Measurements from ENCODE around the gene PCNX2.
"Not testable (repeated sequence)": the region's sequence is repeated elsewhere in the genome, so short reads cannot be mapped to it uniquely, and the experiment has no call there.

Gene PCNX2

DNA sequence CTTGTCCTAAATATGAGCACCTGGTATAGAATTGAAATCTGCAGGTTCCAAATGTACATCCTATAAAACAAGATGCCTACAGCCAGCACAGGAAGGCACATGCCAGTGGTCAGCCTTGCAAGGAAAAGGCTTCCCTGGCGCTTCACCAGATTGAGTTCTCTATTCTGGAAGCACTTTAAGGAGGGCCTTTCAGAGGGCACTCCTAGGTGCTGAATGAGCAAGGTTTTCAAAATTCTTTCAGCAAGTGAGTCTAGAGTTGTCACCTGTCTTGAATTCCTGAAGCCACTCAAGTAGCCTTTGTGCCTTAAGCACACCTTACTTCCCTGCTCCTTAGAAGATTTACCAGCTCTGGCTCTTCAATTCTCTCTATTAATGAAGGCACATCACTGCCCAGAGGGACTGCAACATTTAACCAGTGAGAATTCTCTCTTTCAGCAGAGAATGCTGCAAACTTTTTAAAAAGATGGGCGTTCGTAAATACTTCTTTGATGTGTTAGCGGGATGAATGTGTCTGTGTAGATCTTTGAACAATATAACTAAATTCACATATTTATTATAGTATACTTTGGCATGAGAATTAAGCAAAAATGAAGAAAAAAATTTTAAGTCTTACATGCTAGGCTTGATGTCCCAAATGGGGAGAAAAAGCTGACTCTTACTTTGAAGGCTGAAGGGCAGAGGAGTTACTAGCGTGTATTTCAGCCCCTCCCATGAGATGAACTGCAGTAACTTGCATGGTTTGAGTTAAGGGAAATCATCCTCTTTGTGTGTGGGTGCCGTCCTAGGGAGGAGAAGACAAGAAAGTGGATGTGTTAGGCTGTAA, 183.1 kb downstream of the PCNX2 start:
- in situ Hi-C loops (cut with HindIII; ENCODE audit: low sequenced_read_pairs): no loop called here
- peak; percentile 18 for DNase-seq (ENCODE audit: low read depth, low spot score)
- TF ChIP-seq, protein P1, sequence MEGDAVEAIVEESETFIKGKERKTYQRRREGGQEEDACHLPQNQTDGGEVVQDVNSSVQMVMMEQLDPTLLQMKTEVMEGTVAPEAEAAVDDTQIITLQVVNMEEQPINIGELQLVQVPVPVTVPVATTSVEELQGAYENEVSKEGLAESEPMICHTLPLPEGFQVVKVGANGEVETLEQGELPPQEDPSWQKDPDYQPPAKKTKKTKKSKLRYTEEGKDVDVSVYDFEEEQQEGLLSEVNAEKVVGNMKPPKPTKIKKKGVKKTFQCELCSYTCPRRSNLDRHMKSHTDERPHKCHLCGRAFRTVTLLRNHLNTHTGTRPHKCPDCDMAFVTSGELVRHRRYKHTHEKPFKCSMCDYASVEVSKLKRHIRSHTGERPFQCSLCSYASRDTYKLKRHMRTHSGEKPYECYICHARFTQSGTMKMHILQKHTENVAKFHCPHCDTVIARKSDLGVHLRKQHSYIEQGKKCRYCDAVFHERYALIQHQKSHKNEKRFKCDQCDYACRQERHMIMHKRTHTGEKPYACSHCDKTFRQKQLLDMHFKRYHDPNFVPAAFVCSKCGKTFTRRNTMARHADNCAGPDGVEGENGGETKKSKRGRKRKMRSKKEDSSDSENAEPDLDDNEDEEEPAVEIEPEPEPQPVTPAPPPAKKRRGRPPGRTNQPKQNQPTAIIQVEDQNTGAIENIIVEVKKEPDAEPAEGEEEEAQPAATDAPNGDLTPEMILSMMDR (IDR thresholded peaks at IDR 0.05; ENCODE audit: low read depth, low read length): no peak
- H3K4me3 ChIP-seq (ENCODE audit: low read depth, low read length): no peak overlapping the region

DNA sequence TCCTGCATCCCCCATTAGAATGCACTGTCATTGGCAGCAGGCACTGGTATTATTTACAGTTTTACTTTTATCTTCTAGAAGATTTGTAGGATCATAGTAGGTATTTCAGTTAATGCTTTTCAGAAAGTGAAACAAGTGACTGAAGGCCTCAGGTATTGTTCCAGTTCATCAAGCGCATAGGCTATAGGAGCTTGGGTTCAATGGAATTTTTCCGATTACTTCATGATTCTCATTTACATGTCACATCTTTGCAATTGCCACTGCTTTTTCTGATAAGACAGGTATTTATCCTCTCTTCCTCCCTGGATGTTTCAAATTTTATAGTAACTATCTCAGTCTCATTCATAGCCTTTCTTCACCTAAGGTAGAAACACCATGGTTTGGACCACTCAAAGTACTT, 183.8 kb downstream of the PCNX2 start:
- TF ChIP-seq, protein P1 (IDR thresholded peaks at IDR 0.05; ENCODE audit: low read depth, low read length): no peak

GRCh38 chr1:233109096-233109495, 186.4 kb downstream of the PCNX2 start:
- DNase-seq (ENCODE audit: low read depth, low spot score): no peak
- in situ Hi-C loops (cut with HindIII; ENCODE audit: low sequenced_read_pairs): no loop called here
- no peak overlapping the region for H3K4me3 ChIP-seq (ENCODE audit: low read depth, low read length)
- TF ChIP-seq, protein P1 (IDR thresholded peaks at IDR 0.05; ENCODE audit: low read depth, low read length): no peak

More for the DNA sequence above, 183.8 kb downstream of the PCNX2 start:
- no peak overlapping the region for H3K4me3 ChIP-seq (ENCODE audit: low read depth, low read length)
- in situ Hi-C loops (cut with HindIII; ENCODE audit: low sequenced_read_pairs): no loop called here
- no peak for DNase-seq (ENCODE audit: low read depth, low spot score)

DNA sequence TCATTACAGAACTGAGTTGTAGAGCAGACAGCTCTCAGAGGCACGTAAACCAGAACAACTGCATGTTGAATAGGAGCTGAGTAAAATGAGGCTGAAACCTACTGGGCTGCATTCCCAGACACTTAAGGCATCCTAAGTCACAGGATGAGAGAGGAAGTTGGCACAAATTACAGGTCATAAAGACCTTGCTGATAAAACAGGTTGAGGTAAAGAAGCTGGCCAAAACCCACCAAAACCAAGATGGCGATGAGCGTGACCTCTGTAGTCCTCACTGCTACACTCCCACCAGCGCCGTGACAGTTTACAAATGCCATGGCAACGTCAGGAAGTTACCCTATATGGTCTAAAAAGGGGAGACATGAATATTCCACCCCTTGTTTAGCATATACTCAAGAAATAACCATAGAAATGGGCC, 187.8 kb downstream of the PCNX2 start:
- in situ Hi-C loops (cut with HindIII; ENCODE audit: low sequenced_read_pairs); H3K4me3 ChIP-seq (ENCODE audit: low read depth, low read length): not testable (repeated sequence)
- DNase-seq (ENCODE audit: low read depth, low spot score): peak; percentile 59

- no peak overlapping the region for H3K4me3 ChIP-seq (ENCODE audit: low read depth, low read length)
- in situ Hi-C loops (cut with HindIII; ENCODE audit: low sequenced_read_pairs): no loop called here
- no peak for DNase-seq (ENCODE audit: low read depth, low spot score)
- TF ChIP-seq, protein P1 (IDR thresholded peaks at IDR 0.05; ENCODE audit: low read depth, low read length): no peak
Measured at GRCh38 chr1:233107130-233107660, 188.3 kb downstream of the PCNX2 start.

- in situ Hi-C loops (cut with HindIII; ENCODE audit: low sequenced_read_pairs): no loop called here
- DNase-seq (ENCODE audit: low read depth, low spot score): no peak
- TF ChIP-seq, protein P1 (IDR thresholded peaks at IDR 0.05; ENCODE audit: low read depth, low read length): no peak
- no peak overlapping the region for H3K4me3 ChIP-seq (ENCODE audit: low read depth, low read length)
Measured at GRCh38 chr1:233105225-233105624, 190.3 kb downstream of the PCNX2 start.

GRCh38 chr1:233102341-233102740, 193.2 kb downstream of the PCNX2 start:
- DNase-seq (ENCODE audit: low read depth, low spot score): no peak
- TF ChIP-seq, protein P1 (IDR thresholded peaks at IDR 0.05; ENCODE audit: low read depth, low read length): no peak
- H3K4me3 ChIP-seq (ENCODE audit: low read depth, low read length): no peak overlapping the region
- in situ Hi-C loops (cut with HindIII; ENCODE audit: low sequenced_read_pairs): no loop called here
